Measurements from ENCODE around the gene CHD5. TPM values are rescaled to one million over a fixed set of nuclear protein-coding genes. Genes with fewer than 3 reads are reported as not detected.

Gene CHD5
- total and polyA plus RNA-seq, 2 experiments from 2014 or later = 0.10 to 0.11 TPM

- Histone ChIP-seq H3K36me3 (ENCODE audit: low read depth) (peaks cover 19% of the 10 kb centered on the region; the same call in 1 of the 2 replicates), H3K4me3 (no peak overlapping the region), H4K20me1 (ENCODE audit: insufficient read depth) (peaks cover 16% of the 10 kb centered on the region; the same call in 1 of the 2 replicates), H2AFZ (no peak overlapping the region), H3K4me1 (ENCODE audit: insufficient read depth) (peaks cover 5% of the 10 kb centered on the region), H3K4me2 (ENCODE audit: unreplicated experiment) (no peak overlapping the region), H3K27ac (no peak overlapping the region), H3K79me2 (ENCODE audit: insufficient read depth) (peaks cover 66% of the 10 kb centered on the region), H3K9me2 (ENCODE audit: insufficient read depth) (no peaks in the 10 kb centered on the region), H3K27me3 (replicated peaks; ENCODE audit: insufficient read depth) (no peaks in the 10 kb centered on the region), H3K9me3 (ENCODE audit: low read depth) (no peaks in the 10 kb centered on the region), H3F3A (ENCODE audit: insufficient read depth) (peaks cover 31% of the 10 kb centered on the region), H3K9ac (no peak overlapping the region)
- in situ Hi-C loops (cut with MboI) = no loop called here
- TF ChIP-seq EZH2 (IDR thresholded peaks at IDR 0.05; ENCODE audit: insufficient read depth, poor library complexity, severe bottlenecking) = no peak
- TF ChIP-seq EZH2phosphoT487 (IDR thresholded peaks at IDR 0.05; ENCODE audit: insufficient read depth, low read depth) = no peak
- 84 to 87% methylated on average over 8 of the region's 8 CpGs for WGBS, 2 experiments (ENCODE audit: low coverage in 1 of 2, low lambda C conversion rate in 2 of 2, missing lambda C conversion rate in 2 of 2)
- no peak for DNase-seq
These were observed 8.3 kb upstream of the CHD5 start for GRCh38 chr1:6188466-6188865.

GRCh38 chr1:6185635-6186382 is 5.7 kb upstream of the CHD5 start:
- TF ChIP-seq EZH2phosphoT487 (IDR thresholded peaks at IDR 0.05; ENCODE audit: insufficient read depth, low read depth) (no peak), EZH2 (IDR thresholded peaks at IDR 0.05; ENCODE audit: insufficient read depth, poor library complexity, severe bottlenecking) (no peak)
- no peaks in the 10 kb centered on the region for H3K27me3 ChIP-seq (replicated peaks; ENCODE audit: insufficient read depth)
- no peaks in the 10 kb centered on the region for H3K9me2 ChIP-seq (ENCODE audit: insufficient read depth)
- H3K36me3 ChIP-seq (ENCODE audit: low read depth) = peaks cover 16% of the 10 kb centered on the region; the same call in 1 of the 2 replicates
- H4K20me1 ChIP-seq (ENCODE audit: insufficient read depth) = peaks cover 16% of the 10 kb centered on the region; the same call in 1 of the 2 replicates
- no peak overlapping the region for H3K27ac ChIP-seq
- H3K79me2 ChIP-seq (ENCODE audit: insufficient read depth) = peaks cover 42% of the 10 kb centered on the region
- no peak overlapping the region for H3K4me3 ChIP-seq
- H3K9me3 ChIP-seq (ENCODE audit: low read depth) = no peaks in the 10 kb centered on the region
- peak; percentile 62 for DNase-seq
- in situ Hi-C loops (cut with MboI) = no loop called here
- H3F3A ChIP-seq (ENCODE audit: insufficient read depth) = peaks cover 39% of the 10 kb centered on the region
- peaks cover 8% of the 10 kb centered on the region for H3K4me1 ChIP-seq (ENCODE audit: insufficient read depth)
- 68 to 74% methylated on average over 10 of the region's 10 CpGs for WGBS, 2 experiments (ENCODE audit: low coverage in 1 of 2, low lambda C conversion rate in 2 of 2, missing lambda C conversion rate in 2 of 2)
- no peak overlapping the region for H3K4me2 ChIP-seq (ENCODE audit: unreplicated experiment)
- no peak overlapping the region for H3K9ac ChIP-seq
- H2AFZ ChIP-seq = no peak overlapping the region

GRCh38 chr1:6185151-6185550 is 5.0 kb upstream of the CHD5 start:
- H3K9me2 ChIP-seq (ENCODE audit: insufficient read depth) = no peaks in the 10 kb centered on the region
- peaks cover 35% of the 10 kb centered on the region for H3F3A ChIP-seq (ENCODE audit: insufficient read depth)
- H3K4me2 ChIP-seq (ENCODE audit: unreplicated experiment) = no peak overlapping the region
- peaks cover 36% of the 10 kb centered on the region for H3K79me2 ChIP-seq (ENCODE audit: insufficient read depth)
- WGBS, 2 experiments (ENCODE audit: low coverage in 1 of 2, low lambda C conversion rate in 2 of 2, missing lambda C conversion rate in 2 of 2) = 66 to 78% methylated on average over 3 of the region's 3 CpGs
- in situ Hi-C loops (cut with MboI) = no loop called here
- DNase-seq = peak; percentile 62
- H3K4me3 ChIP-seq = no peak overlapping the region
- no peak overlapping the region for H3K27ac ChIP-seq
- no peaks in the 10 kb centered on the region for H3K27me3 ChIP-seq (replicated peaks; ENCODE audit: insufficient read depth)
- peaks cover 10% of the 10 kb centered on the region; the same call in 1 of the 2 replicates for H3K36me3 ChIP-seq (ENCODE audit: low read depth)
- TF ChIP-seq EZH2 (IDR thresholded peaks at IDR 0.05; ENCODE audit: insufficient read depth, poor library complexity, severe bottlenecking) (no peak), EZH2phosphoT487 (IDR thresholded peaks at IDR 0.05; ENCODE audit: insufficient read depth, low read depth) (no peak)
- no peak overlapping the region for H3K9ac ChIP-seq
- H3K9me3 ChIP-seq (ENCODE audit: low read depth) = no peaks in the 10 kb centered on the region
- H4K20me1 ChIP-seq (ENCODE audit: insufficient read depth) = peaks cover 16% of the 10 kb centered on the region; the same call in 1 of the 2 replicates
- H2AFZ ChIP-seq = no peak overlapping the region
- H3K4me1 ChIP-seq (ENCODE audit: insufficient read depth) = peaks cover 8% of the 10 kb centered on the region

- H4K20me1 ChIP-seq (ENCODE audit: insufficient read depth) = peaks cover 15% of the 10 kb centered on the region; the same call in 1 of the 2 replicates
- in situ Hi-C loops (cut with MboI) = no loop called here
- TF ChIP-seq EZH2phosphoT487 (IDR thresholded peaks at IDR 0.05; ENCODE audit: insufficient read depth, low read depth) (no peak), EZH2 (IDR thresholded peaks at IDR 0.05; ENCODE audit: insufficient read depth, poor library complexity, severe bottlenecking) (no peak)
These were observed 4.1 kb upstream of the CHD5 start for GRCh38 chr1:6184083-6184783.

More at GRCh38 chr1:6184083-6184783, 4.1 kb upstream of the CHD5 start:
- no peak for DNase-seq
- H3K9me2 ChIP-seq (ENCODE audit: insufficient read depth) = no peaks in the 10 kb centered on the region
- 84 to 89% methylated on average over 13 of the region's 13 CpGs for WGBS, 2 experiments (ENCODE audit: low coverage in 1 of 2, low lambda C conversion rate in 2 of 2, missing lambda C conversion rate in 2 of 2)
- H3K27ac ChIP-seq = no peak overlapping the region
- H3K4me1 ChIP-seq (ENCODE audit: insufficient read depth) = peaks cover 8% of the 10 kb centered on the region
- no peaks in the 10 kb centered on the region for H3K9me3 ChIP-seq (ENCODE audit: low read depth)
- H3F3A ChIP-seq (ENCODE audit: insufficient read depth) = peaks cover 35% of the 10 kb centered on the region
- H3K36me3 ChIP-seq (ENCODE audit: low read depth) = peaks cover 5% of the 10 kb centered on the region; the same call in 1 of the 2 replicates
- H3K4me2 ChIP-seq (ENCODE audit: unreplicated experiment) = no peak overlapping the region
- H3K4me3 ChIP-seq = no peak overlapping the region
- no peaks in the 10 kb centered on the region for H3K27me3 ChIP-seq (replicated peaks; ENCODE audit: insufficient read depth)
- H3K79me2 ChIP-seq (ENCODE audit: insufficient read depth) = peaks cover 26% of the 10 kb centered on the region
- H2AFZ ChIP-seq = no peak overlapping the region
- H3K9ac ChIP-seq = no peak overlapping the region

Measured in GM23248 (cell line).